Activated T-helper 1 cell treated with anti-CD3 and anti-CD28 coated beads, Interleukin-2, amount 50 U/mL, for 16 hours (primary cell): ENCODE results near the gene RHBDD1.

Experiments
- DNase-seq, 2 donors: peaks; one replicate each; pipeline ENCODE4 v3.0.0-alpha.2; 2020; ENCODE audit warnings: low read depth in 1 of 2, low spot score in 1 of 2

Gene RHBDD1

GRCh38 chr2:226979004-226979403 lies 143.2 kb downstream of the RHBDD1 start:
- no peak for DNase-seq

DNA sequence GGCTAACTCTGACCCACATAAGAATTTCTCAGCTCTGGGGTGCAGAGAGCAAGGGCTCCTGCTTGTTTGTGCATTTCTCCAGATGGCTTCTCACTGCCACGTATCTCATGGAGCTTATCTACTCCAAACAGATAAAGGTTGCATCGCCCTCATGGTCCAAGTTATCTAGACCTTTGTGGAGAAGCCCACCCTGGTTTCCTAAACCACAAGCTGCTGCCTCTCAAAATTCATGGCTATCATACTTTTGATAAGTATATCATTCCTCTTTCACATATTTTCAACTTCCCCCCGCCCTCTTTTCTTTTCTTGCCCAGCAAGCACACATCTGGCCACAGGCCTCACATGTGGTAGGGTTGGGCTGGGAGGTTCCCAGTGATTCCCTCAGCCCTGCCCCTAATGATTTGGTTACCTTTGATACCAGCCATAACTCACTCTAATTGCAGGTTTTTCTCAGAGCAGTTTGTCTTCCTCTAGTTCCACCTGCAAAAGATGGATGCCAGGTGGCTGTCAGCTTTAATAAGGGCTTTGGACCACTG lies 146.0 kb downstream of the RHBDD1 start:
- no peak for DNase-seq

- DNase-seq, result no peak
These were observed 148.3 kb downstream of the RHBDD1 start for GRCh38 chr2:226983895-226984749.

- no peak for DNase-seq
These were observed 149.1 kb downstream of the RHBDD1 start for GRCh38 chr2:226984750-226985582.

DNA sequence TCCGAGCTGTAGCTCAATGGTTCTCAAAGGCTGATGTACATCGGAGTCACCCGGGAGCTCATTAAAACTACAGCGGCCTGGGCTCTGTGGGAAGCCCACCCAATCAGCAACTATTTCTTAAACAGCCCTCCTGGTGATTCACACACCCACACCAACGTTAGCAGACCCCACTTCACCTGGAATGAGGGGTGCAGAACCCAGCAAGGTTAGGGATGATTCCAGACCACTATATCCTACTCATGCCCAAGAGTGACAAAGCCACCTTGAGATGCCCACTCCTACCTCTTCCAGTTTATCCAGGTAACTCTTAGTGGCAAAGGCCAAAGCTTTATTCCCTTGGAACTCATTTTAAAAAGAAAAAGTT lies 149.7 kb downstream of the RHBDD1 start:
- DNase-seq, result no peak

DNA sequence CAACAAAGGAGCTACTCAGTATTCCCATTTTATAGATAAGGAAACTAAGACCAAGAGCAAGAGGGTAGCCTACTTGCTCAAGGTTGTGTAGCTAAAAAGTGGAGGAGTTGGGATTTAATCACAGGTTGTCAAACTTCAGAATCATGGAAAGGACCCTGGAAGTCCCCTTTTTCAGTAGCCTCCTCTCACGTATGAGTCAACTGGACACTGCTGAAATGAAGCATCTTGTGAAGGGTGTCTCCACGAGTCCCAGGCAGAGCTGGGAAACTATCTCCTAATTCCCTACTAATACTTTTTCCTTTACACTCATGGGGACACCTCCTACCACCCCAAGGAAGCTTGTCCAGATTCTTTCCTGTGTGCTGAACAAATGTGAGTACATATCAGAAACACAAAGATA lies 155.8 kb downstream of the RHBDD1 start:
- no peak for DNase-seq

- no peak for DNase-seq
These were observed 157.3 kb downstream of the RHBDD1 start for GRCh38 chr2:226993171-226993570.

DNA sequence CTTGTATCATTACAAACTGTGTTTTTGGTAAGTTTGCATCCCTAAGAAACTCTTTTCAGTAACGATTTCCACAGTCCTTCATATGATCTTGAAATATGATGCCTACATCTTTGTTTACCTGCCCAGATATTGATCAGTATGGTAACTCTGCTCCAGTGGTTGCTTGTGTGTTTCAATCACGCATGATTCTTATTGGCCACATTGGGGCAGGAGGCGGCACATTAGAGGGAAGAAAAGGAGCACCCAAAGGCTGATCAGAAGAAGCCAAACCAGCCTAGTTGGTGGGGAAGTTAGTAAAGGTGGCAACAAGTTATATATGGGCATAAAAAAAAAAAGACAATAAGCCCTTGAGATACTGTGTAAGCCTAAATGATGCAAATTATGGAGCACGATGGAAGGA lies 158.9 kb downstream of the RHBDD1 start:
- no peak for DNase-seq

GRCh38 chr2:226995625-226996041 lies 159.8 kb downstream of the RHBDD1 start:
- DNase-seq, result no peak

- DNase-seq, result no peak
These were observed 163.8 kb downstream of the RHBDD1 start for GRCh38 chr2:226999661-227000060.

DNA sequence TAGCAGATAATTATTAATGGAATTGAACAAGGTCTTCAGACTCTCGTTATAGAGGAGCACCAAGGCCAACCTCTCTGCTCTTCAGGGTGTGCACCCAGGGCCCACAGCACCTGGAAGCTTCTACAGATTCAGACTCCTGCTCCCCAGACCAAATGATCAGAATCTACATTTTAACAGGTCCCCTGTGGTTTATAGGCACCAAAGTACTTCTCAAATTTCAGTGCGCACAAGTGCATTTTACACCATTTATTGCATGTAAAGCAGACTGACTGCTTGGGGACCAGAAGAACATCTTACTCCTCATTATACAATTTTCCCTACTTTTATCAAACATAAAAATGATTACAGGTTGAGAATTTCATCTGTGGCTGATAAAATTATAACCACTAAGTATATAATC lies 164.3 kb downstream of the RHBDD1 start:
- no peak for DNase-seq

DNA sequence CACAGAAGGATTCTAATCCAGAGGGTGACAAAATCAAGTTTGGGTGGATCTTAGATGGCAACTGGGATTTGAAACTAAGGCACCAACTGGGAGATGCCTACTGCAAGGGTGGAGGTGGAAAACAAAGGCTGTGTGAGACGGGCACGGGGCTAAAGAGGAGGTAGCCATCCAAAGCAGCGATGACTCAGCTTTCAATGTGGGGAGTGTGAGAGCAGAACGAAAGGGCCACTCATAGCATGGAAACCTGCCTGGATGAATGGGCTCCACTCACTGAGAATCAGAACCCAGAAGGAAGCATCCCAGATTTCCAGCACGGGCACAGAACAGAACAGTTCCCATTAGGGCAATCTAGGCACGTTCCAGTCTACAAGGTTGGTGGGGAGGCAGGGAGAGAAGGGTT lies 168.6 kb downstream of the RHBDD1 start:
- DNase-seq, result no peak

GRCh38 chr2:227006189-227006897 lies 170.5 kb downstream of the RHBDD1 start:
- DNase-seq, result no peak

DNA sequence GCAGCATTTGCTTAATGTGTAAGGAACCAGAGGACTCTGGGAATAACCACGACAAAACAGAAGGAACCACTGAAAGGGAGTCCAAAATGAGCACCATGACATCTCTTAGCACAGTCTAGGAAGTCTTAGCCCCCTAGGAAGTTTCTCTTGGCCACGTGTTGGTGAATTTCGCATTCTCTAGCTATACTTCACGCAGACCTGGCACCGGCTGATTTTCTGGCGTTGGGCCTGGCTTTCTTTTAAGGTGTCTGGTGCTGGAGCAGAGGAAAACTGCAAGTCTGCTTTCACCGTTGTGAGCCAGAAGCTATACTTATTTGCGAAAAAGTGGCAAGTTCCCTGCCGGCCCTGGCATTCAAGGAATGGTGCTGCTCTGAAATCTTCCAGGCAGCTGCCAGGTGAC lies 171.3 kb downstream of the RHBDD1 start:
- DNase-seq, result no peak

- DNase-seq, result no peak
These were observed 172.1 kb downstream of the RHBDD1 start for GRCh38 chr2:227007940-227008339.

GRCh38 chr2:227010433-227010832 lies 174.6 kb downstream of the RHBDD1 start:
- DNase-seq, result no peak

GRCh38 chr2:227013330-227013729 lies 177.5 kb downstream of the RHBDD1 start:
- no peak for DNase-seq

DNA sequence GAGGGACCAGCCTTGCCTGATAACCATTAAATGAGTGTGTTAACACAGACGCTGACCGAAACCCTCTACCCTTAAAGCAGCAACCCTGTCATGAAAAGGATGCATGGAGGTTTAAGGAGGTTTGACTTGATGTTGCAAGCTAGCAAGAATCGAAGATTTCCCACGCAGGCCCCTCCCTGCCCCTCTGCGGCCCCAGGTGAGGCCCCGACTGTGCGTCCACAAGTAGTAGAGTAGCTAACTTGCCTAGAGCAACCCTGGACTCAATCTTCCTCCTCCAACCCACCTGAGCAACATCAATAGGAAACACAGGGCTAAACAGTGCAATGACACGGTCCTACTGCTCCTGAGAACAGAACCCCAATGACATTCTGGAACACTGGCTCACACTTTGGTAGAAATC lies 178.0 kb downstream of the RHBDD1 start:
- DNase-seq, result no peak

DNA sequence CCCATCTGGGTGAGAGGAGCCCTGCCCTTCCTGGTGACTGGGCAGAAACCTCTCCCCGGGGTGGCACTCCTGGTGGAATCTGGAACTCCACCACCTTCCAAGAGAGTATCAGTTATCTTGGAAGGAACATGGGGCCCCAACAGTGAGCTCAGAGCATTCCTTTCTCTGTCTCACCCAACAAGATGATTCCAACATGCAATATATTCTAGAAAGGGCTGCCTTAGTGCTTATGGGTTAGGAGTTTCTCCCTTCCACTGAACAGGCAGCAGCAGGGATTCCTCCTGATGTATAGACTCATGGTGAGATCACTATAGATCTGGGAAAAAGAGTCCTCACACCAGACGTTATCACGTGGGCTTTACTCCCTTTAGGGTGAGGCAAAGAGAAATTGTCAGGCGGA lies 181.0 kb downstream of the RHBDD1 start:
- DNase-seq, result no peak

DNA sequence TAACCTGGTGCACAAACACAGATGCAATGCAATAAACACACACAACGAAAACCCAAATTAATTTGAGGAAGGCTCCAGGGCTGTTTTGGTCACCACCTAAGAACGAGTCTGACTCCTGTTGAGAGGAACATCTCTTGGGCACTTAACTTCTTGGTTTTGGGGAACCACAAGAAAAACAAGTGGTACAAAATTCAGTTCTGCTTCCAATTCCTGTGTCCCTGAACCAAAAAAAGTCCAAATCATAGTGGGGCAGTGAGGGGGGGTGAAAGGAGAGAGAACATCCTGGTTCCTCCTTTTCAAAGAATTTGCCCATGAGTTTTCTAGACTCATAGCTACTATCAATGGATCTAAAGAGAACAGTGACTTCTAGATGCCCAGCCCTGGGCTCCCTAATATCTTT lies 184.6 kb downstream of the RHBDD1 start:
- no peak for DNase-seq

DNA sequence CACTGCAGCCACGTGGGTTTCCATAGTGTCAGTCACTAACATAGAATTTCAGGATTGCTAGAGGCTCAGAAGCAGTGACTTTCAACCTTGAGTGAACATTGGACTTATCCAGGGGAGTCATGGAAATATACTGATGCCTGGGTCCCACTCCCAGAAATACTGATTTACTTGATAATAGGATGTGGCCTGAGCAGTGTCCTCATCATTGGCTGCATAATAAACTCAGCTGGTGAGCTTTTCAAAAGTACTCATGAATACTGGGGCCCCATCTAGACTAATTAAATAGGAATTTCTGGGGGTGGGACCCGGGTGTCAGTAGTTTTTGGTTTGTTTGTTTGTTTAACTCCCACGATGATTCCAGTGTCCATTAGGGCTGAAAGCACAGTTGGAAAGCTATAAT lies 186.8 kb downstream of the RHBDD1 start:
- no peak for DNase-seq

- DNase-seq, result no peak
These were observed 189.7 kb downstream of the RHBDD1 start for GRCh38 chr2:227025510-227025909.
